SU-DHL-6 (cell line): ENCODE data around the gene TMTC1.

ENCODE experiments used
- H2AFZ ChIP-seq: fragments of 200-600 bp; sonication (generic); 2 replicates; pipeline ENCODE4 v1.6.1; 2014; ENCODE audit warnings: low read depth, mild to moderate bottlenecking, moderate library complexity, mixed read lengths, antibody characterized with exemption, low read length; ENCODE audit not compliant: severe bottlenecking
- H3F3A ChIP-seq: fragments of 200-600 bp; shearing (Covaris generic); 2 replicates; pipeline ENCODE4 v1.6.0; 2016; ENCODE audit warnings: antibody characterized with exemption, mild to moderate bottlenecking; ENCODE audit not compliant: insufficient read depth
- H3K27ac ChIP-seq: fragments of 200-600 bp; sonication (generic); 2 replicates; pipeline ENCODE4 v1.5.1; 2016; ENCODE audit warnings: low read depth, mild to moderate bottlenecking, low read length, moderate library complexity, mixed read lengths
- H3K27me3 ChIP-seq: fragments of 200-600 bp; sonication (generic), shearing (Covaris generic); 2 replicates; pipeline ENCODE4 v1.6.0; 2014; ENCODE audit warnings: mild to moderate bottlenecking, low read length
- H3K36me3 ChIP-seq: fragments of 200-600 bp; sonication (generic); 2 replicates; pipeline ENCODE4 v1.6.1; 2014; ENCODE audit warnings: mild to moderate bottlenecking, low read length, mixed read lengths
- H3K4me2 ChIP-seq: fragments of 300-600, 200-600 bp; shearing (Covaris generic), sonication (generic); 2 replicates; pipeline ENCODE4 v1.6.0; 2014; ENCODE audit warnings: low read length, low read depth, mild to moderate bottlenecking; ENCODE audit not compliant: poor library complexity, severe bottlenecking
- H3K4me3 ChIP-seq: fragments of 200-600 bp; sonication (generic); 2 replicates; pipeline ENCODE4 v1.5.1; 2014; ENCODE audit warnings: antibody characterized with exemption, low read length, mild to moderate bottlenecking, mixed read lengths; ENCODE audit not compliant: insufficient read depth, poor library complexity, severe bottlenecking
- H3K79me2 ChIP-seq: fragments of 200-600 bp; sonication (generic); 2 replicates; pipeline ENCODE4 v1.6.1; 2014; ENCODE audit warnings: mild to moderate bottlenecking, low read length, moderate library complexity; ENCODE audit not compliant: insufficient read depth
- H3K9ac ChIP-seq: fragments of 200-600 bp; sonication (generic); 2 replicates; pipeline ENCODE4 v1.7.0; 2014; ENCODE audit warnings: mild to moderate bottlenecking, low read length
- H3K9me2 ChIP-seq: fragments of 200-600 bp; sonication (generic); replicated peaks from 2 replicates; pipeline ENCODE4 v1.6.1; 2014; ENCODE audit warnings: low read length; ENCODE audit not compliant: insufficient read depth
- H3K9me3 ChIP-seq: fragments of 200-600 bp; sonication (generic); 2 replicates; pipeline ENCODE4 v1.6.1; 2014; ENCODE audit warnings: low read length, mixed read lengths; ENCODE audit not compliant: insufficient read depth
- H4K20me1 ChIP-seq: fragments of 200-600 bp; sonication (generic); 2 replicates; pipeline ENCODE4 v1.6.1; 2014; ENCODE audit warnings: low read depth, mild to moderate bottlenecking, antibody characterized with exemption, low read length, moderate library complexity, mixed read lengths
- EZH2phosphoT487 ChIP-seq: fragments of 200-600 bp; sonication (generic), shearing (Covaris generic); conservative IDR thresholded peaks from 2 replicates; pipeline ENCODE4 v1.6.1; 2018; ENCODE audit warnings: mild to moderate bottlenecking, antibody characterized with exemption, low read length, moderate library complexity, mixed read lengths
- TF ChIP-seq, protein P1 (sequence below): fragments of 200-600 bp; sonication (generic); IDR thresholded peaks from one replicate; pipeline ENCODE4 v1.5.1; 2017; ENCODE audit warnings: antibody characterized with exemption, mild to moderate bottlenecking, low read length, moderate library complexity; ENCODE audit not compliant: insufficient read depth, poor library complexity, severe bottlenecking

The TMTC1 gene

DNA sequence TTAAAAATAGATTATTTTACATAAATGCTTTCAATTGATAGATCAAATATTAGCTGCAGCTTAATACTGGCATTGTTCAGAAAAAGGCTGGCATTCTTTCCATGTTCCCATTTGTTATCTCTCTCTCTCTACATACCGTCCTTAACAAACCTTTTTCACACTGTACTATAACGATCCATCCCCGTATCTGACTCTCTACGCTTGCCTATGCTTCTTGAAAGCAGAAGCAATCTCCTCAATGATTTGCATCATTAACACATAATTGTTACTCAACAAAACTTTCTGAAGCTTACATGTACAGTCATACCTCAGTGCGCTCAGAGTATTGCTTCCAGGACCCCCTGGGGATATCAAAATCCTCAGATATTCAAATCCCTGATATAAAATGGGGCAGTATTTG, 89.7 kb downstream of the TMTC1 start:
- Histone ChIP-seq H3K4me3 (no peak overlapping the region), H2AFZ (no peak overlapping the region), H3K27me3 (no peaks in the 10 kb centered on the region), H3K4me2 (no peak overlapping the region), H3K27ac (no peak overlapping the region), H3K9me3 (no peaks in the 10 kb centered on the region), H3F3A (no peaks in the 10 kb centered on the region; the same call in 1 of the 2 replicates), H3K79me2 (no peaks in the 10 kb centered on the region), H3K9me2 (no peaks in the 10 kb centered on the region), H3K9ac (no peak overlapping the region), H4K20me1 (no peaks in the 10 kb centered on the region), H3K36me3 (no peaks in the 10 kb centered on the region)
- TF ChIP-seq, protein P1, sequence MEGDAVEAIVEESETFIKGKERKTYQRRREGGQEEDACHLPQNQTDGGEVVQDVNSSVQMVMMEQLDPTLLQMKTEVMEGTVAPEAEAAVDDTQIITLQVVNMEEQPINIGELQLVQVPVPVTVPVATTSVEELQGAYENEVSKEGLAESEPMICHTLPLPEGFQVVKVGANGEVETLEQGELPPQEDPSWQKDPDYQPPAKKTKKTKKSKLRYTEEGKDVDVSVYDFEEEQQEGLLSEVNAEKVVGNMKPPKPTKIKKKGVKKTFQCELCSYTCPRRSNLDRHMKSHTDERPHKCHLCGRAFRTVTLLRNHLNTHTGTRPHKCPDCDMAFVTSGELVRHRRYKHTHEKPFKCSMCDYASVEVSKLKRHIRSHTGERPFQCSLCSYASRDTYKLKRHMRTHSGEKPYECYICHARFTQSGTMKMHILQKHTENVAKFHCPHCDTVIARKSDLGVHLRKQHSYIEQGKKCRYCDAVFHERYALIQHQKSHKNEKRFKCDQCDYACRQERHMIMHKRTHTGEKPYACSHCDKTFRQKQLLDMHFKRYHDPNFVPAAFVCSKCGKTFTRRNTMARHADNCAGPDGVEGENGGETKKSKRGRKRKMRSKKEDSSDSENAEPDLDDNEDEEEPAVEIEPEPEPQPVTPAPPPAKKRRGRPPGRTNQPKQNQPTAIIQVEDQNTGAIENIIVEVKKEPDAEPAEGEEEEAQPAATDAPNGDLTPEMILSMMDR, result no peak
- TF ChIP-seq EZH2phosphoT487, result no peak

DNA sequence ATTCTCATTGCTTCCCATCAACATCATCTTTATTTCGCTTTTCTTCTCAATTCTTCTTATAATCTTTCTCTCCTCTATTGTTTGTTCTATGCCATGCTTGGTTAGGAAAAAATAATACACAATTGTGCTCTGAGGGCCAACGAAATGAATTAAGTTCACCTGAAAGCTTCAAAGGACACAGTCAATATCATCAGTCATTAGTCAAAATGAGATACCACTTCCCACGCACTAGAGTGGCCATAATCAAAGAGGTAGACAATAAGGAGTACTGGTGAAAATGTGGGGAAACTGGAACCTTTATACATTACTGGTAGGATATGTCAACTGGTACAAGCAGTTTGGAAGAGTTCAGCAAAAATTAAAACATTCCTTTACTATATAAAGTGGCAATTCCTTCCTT, 91.5 kb downstream of the TMTC1 start:
- Histone ChIP-seq H3K4me3 (no peak overlapping the region), H3K36me3 (no peaks in the 10 kb centered on the region), H3K79me2 (no peaks in the 10 kb centered on the region), H3K9me2 (no peaks in the 10 kb centered on the region), H3K9ac (no peak overlapping the region), H4K20me1 (no peaks in the 10 kb centered on the region), H3K27ac (no peak overlapping the region), H3F3A (no peaks in the 10 kb centered on the region; the same call in 1 of the 2 replicates), H3K4me2 (no peak overlapping the region), H3K9me3 (no peaks in the 10 kb centered on the region), H3K27me3 (no peaks in the 10 kb centered on the region), H2AFZ (no peak overlapping the region)
- TF ChIP-seq EZH2phosphoT487, result no peak
- TF ChIP-seq, protein P1, result no peak

GRCh38 chr12:29691161-29691854, 92.4 kb downstream of the TMTC1 start:
- Histone ChIP-seq H3K9ac (no peak overlapping the region), H3K9me3 (no peaks in the 10 kb centered on the region), H3F3A (no peaks in the 10 kb centered on the region; the same call in 1 of the 2 replicates), H3K4me3 (no peak overlapping the region), H3K9me2 (no peaks in the 10 kb centered on the region), H3K4me2 (no peak overlapping the region), H3K36me3 (no peaks in the 10 kb centered on the region), H2AFZ (no peak overlapping the region), H4K20me1 (no peaks in the 10 kb centered on the region), H3K27ac (no peak overlapping the region), H3K79me2 (no peaks in the 10 kb centered on the region), H3K27me3 (no peaks in the 10 kb centered on the region)
- TF ChIP-seq, protein P1, result no peak
- no peak for TF ChIP-seq EZH2phosphoT487
